IPS DF 6.9 (cell line): Measurements from ENCODE around the gene RAP1GAP2.

Experiments used
- DNase-seq: peaks from one replicate; pipeline ENCODE4 v3.0.0-alpha.2; 2013; ENCODE audit warnings: low read depth, low spot score
- H3K27ac ChIP-seq: one replicate; pipeline ENCODE4 v1.5.1; 2013; ENCODE audit warnings: low read length, control low read depth
- H3K27me3 ChIP-seq: 2 replicates; pipeline ENCODE4 v1.6.1; 2013; ENCODE audit warnings: mild to moderate bottlenecking, low read length; ENCODE audit not compliant: control insufficient read depth, insufficient read depth
- H3K36me3 ChIP-seq: 2 replicates; pipeline ENCODE4 v1.6.1; 2013; ENCODE audit warnings: low read length; ENCODE audit not compliant: control insufficient read depth, insufficient read depth
- H3K4me1 ChIP-seq: 2 replicates; pipeline ENCODE4 v1.6.1; 2013; ENCODE audit warnings: low read length; ENCODE audit not compliant: control insufficient read depth, insufficient read depth
- H3K4me3 ChIP-seq: 2 replicates; pipeline ENCODE4 v1.5.1; 2013; ENCODE audit warnings: mild to moderate bottlenecking, low read length
- H3K9me3 ChIP-seq: 2 replicates; pipeline ENCODE4 v1.6.1; 2013; ENCODE audit warnings: low read length, inconsistent platforms; ENCODE audit not compliant: control insufficient read depth, insufficient read depth
- WGBS: extraction: QIAGEN DNeasy Blood & Tissue Kit; methylation state at CpG from one replicate; pipeline ENCODE4 v1.1.7; 2013; ENCODE audit warnings: mixed read lengths, missing lambda C conversion rate; ENCODE audit not compliant: insufficient read length, insufficient coverage; 5-methylcytosine and 5-hydroxymethylcytosine counted together

RAP1GAP2 gene

GRCh38 chr17:2940352-2940751 lies 144.1 kb downstream of the RAP1GAP2 start:
- Histone ChIP-seq H3K27me3 (no peaks in the 10 kb centered on the region), H3K9me3 (no peaks in the 10 kb centered on the region), H3K4me1 (peaks cover 5% of the 10 kb centered on the region; the same call in 1 of the 2 replicates), H3K36me3 (no peaks in the 10 kb centered on the region), H3K27ac (no peak overlapping the region), H3K4me3 (no peak overlapping the region)
- no peak for DNase-seq
- WGBS = no CpG with 5 or more reads among the region's 15 CpGs

GRCh38 chr17:2943981-2944380 lies 147.7 kb downstream of the RAP1GAP2 start:
- no CpG with 5 or more reads among the region's 11 CpGs for WGBS
- no peaks in the 10 kb centered on the region for H3K27me3 ChIP-seq
- peaks cover 5% of the 10 kb centered on the region; the same call in 1 of the 2 replicates for H3K4me1 ChIP-seq
- DNase-seq = no peak
- no peak overlapping the region for H3K4me3 ChIP-seq
- H3K27ac ChIP-seq = no peak overlapping the region
- H3K36me3 ChIP-seq = no peaks in the 10 kb centered on the region
- H3K9me3 ChIP-seq = no peaks in the 10 kb centered on the region

- no peaks in the 10 kb centered on the region for H3K9me3 ChIP-seq
- no peak overlapping the region for H3K27ac ChIP-seq
- H3K36me3 ChIP-seq = no peaks in the 10 kb centered on the region
- DNase-seq = no peak
- H3K4me3 ChIP-seq = no peak overlapping the region
- no CpG with 5 or more reads among the region's 2 CpGs for WGBS
- no peaks in the 10 kb centered on the region for H3K4me1 ChIP-seq
- no peaks in the 10 kb centered on the region for H3K27me3 ChIP-seq
Measured at GRCh38 chr17:2945299-2945698, 149.1 kb downstream of the RAP1GAP2 start.

GRCh38 chr17:2946144-2946543 lies 149.9 kb downstream of the RAP1GAP2 start:
- no peak for DNase-seq
- H3K9me3 ChIP-seq = no peaks in the 10 kb centered on the region
- H3K4me3 ChIP-seq = no peak overlapping the region
- H3K36me3 ChIP-seq = no peaks in the 10 kb centered on the region
- H3K27me3 ChIP-seq = no peaks in the 10 kb centered on the region
- H3K4me1 ChIP-seq = no peaks in the 10 kb centered on the region
- no peak overlapping the region for H3K27ac ChIP-seq
- no CpG with 5 or more reads among the region's 7 CpGs for WGBS

GRCh38 chr17:2947588-2947950 lies 151.3 kb downstream of the RAP1GAP2 start:
- Histone ChIP-seq H3K4me3 (no peak overlapping the region), H3K27ac (no peak overlapping the region), H3K4me1 (no peaks in the 10 kb centered on the region), H3K9me3 (no peaks in the 10 kb centered on the region), H3K36me3 (no peaks in the 10 kb centered on the region), H3K27me3 (no peaks in the 10 kb centered on the region)
- no peak for DNase-seq
- no CpG with 5 or more reads among the region's 15 CpGs for WGBS

- no peaks in the 10 kb centered on the region for H3K36me3 ChIP-seq
- H3K4me3 ChIP-seq = no peak overlapping the region
- no peaks in the 10 kb centered on the region for H3K9me3 ChIP-seq
- WGBS = no CpG with 5 or more reads among the region's 14 CpGs
- H3K27ac ChIP-seq = no peak overlapping the region
- no peaks in the 10 kb centered on the region for H3K4me1 ChIP-seq
- no peaks in the 10 kb centered on the region for H3K27me3 ChIP-seq
- DNase-seq = no peak
Measured at GRCh38 chr17:2947996-2948550, 151.8 kb downstream of the RAP1GAP2 start.

- no peaks in the 10 kb centered on the region for H3K4me1 ChIP-seq
- H3K4me3 ChIP-seq = no peak overlapping the region
- no peaks in the 10 kb centered on the region for H3K9me3 ChIP-seq
- WGBS = no CpG with 5 or more reads among the region's 19 CpGs
- no peak overlapping the region for H3K27ac ChIP-seq
- no peaks in the 10 kb centered on the region for H3K27me3 ChIP-seq
- H3K36me3 ChIP-seq = no peaks in the 10 kb centered on the region
- no peak for DNase-seq
Measured at GRCh38 chr17:2948721-2949468, 152.7 kb downstream of the RAP1GAP2 start.

GRCh38 chr17:2949469-2950044 lies 153.3 kb downstream of the RAP1GAP2 start:
- no peak for DNase-seq
- H3K27ac ChIP-seq = no peak overlapping the region
- no peaks in the 10 kb centered on the region for H3K9me3 ChIP-seq
- H3K36me3 ChIP-seq = no peaks in the 10 kb centered on the region
- WGBS = no CpG with 5 or more reads among the region's 7 CpGs
- H3K4me3 ChIP-seq = no peak overlapping the region
- no peaks in the 10 kb centered on the region for H3K4me1 ChIP-seq
- H3K27me3 ChIP-seq = no peaks in the 10 kb centered on the region

- Histone ChIP-seq H3K27me3 (no peaks in the 10 kb centered on the region), H3K27ac (no peak overlapping the region), H3K4me1 (no peaks in the 10 kb centered on the region; the same call in 1 of the 2 replicates), H3K4me3 (no peak overlapping the region), H3K36me3 (no peaks in the 10 kb centered on the region), H3K9me3 (no peaks in the 10 kb centered on the region)
- no peak for DNase-seq
- no CpG with 5 or more reads among the region's 10 CpGs for WGBS
Measured at GRCh38 chr17:2950846-2951245, 154.6 kb downstream of the RAP1GAP2 start.

GRCh38 chr17:2952174-2952845 lies 156.1 kb downstream of the RAP1GAP2 start:
- no CpG with 5 or more reads among the region's 8 CpGs for WGBS

More at GRCh38 chr17:2952174-2952845, 156.1 kb downstream of the RAP1GAP2 start:
- H3K4me1 ChIP-seq = peaks cover 3% of the 10 kb centered on the region
- H3K27me3 ChIP-seq = no peaks in the 10 kb centered on the region
- no peak overlapping the region for H3K4me3 ChIP-seq
- H3K27ac ChIP-seq = no peak overlapping the region
- H3K36me3 ChIP-seq = no peaks in the 10 kb centered on the region
- no peaks in the 10 kb centered on the region for H3K9me3 ChIP-seq
- DNase-seq = no peak
